ENCODE measurements around the gene SHB. TPM values are rescaled to one million over a fixed set of nuclear protein-coding genes. Genes with fewer than 3 reads are reported as not detected.

SHB gene
- total RNA-seq, 2 experiments from 2014 or later, result 1.1 to 1.2 TPM

GRCh38 chr9:38044706-38045105 lies 24.3 kb downstream of the SHB start:
- CTCF ChIA-PET, result interaction anchor here (0.5 kb wide), 1 partner anchor 1552 kb away, joined by 3 read pairs; no protein-coding TSS in a partner anchor
- no peak for TF ChIP-seq CTCF (IDR thresholded peaks at IDR 0.05)
- H3K9me3 Mint-ChIP-seq, result no peaks in the 10 kb centered on the region

GRCh38 chr9:38043931-38044623 lies 24.9 kb downstream of the SHB start:
- Mint-ChIP-seq H3K36me3 (ENCODE audit: low read depth) (no peaks in the 10 kb centered on the region), H3K4me1 (ENCODE audit: low read depth) (no peaks in the 10 kb centered on the region), H3K27ac (no peak overlapping the region), H3K4me3 (no peak overlapping the region), H3K9me3 (no peaks in the 10 kb centered on the region), H3K27me3 (no peaks in the 10 kb centered on the region)
- Histone ChIP-seq H3K9me3 (ENCODE audit: control insufficient read depth in 1 of 2, insufficient read depth in 1 of 2, low read length in 2 of 2) (no peaks in the 10 kb centered on the region), H3K36me3 (ENCODE audit: insufficient read depth, low read length) (no peaks in the 10 kb centered on the region), H3K27me3 (ENCODE audit: control insufficient read depth in 1 of 2, insufficient read depth in 2 of 2, low read length in 2 of 2) (no peaks in the 10 kb centered on the region), H3K4me1 (ENCODE audit: insufficient read depth, low read length) (peaks cover 3% of the 10 kb centered on the region), H3K27ac (ENCODE audit: low read depth in 1 of 2, low read length in 2 of 2) (no peak overlapping the region), H3K4me3 (ENCODE audit: low read length) (no peak overlapping the region)
- ATAC-seq (ENCODE audit: poor library complexity) (no peak), DNase-seq (no peak)
- TF ChIP-seq CTCF (IDR thresholded peaks at IDR 0.05), result no peak
- ChIA-PET CTCF (interaction anchor here (0.5 kb wide), 1 partner anchor 1552 kb away, joined by 3 read pairs; no protein-coding TSS in a partner anchor), POLR2A (no interaction called here)
- intact Hi-C loops (cut with DNase I, micrococcal nuclease), result no loop called here

More at GRCh38 chr9:38044706-38045105, 24.3 kb downstream of the SHB start:
- Histone ChIP-seq H3K27me3 (ENCODE audit: control insufficient read depth in 1 of 2, insufficient read depth in 2 of 2, low read length in 2 of 2) (no peaks in the 10 kb centered on the region), H3K9me3 (ENCODE audit: control insufficient read depth in 1 of 2, insufficient read depth in 1 of 2, low read length in 2 of 2) (no peaks in the 10 kb centered on the region), H3K4me3 (ENCODE audit: low read length) (no peak overlapping the region), H3K36me3 (ENCODE audit: insufficient read depth, low read length) (no peaks in the 10 kb centered on the region), H3K4me1 (ENCODE audit: insufficient read depth, low read length) (peaks cover 3% of the 10 kb centered on the region), H3K27ac (ENCODE audit: low read depth in 1 of 2, low read length in 2 of 2) (no peak overlapping the region)
- H3K4me3 Mint-ChIP-seq, result no peak overlapping the region
- no peaks in the 10 kb centered on the region for H3K27me3 Mint-ChIP-seq
- no peaks in the 10 kb centered on the region for H3K4me1 Mint-ChIP-seq (ENCODE audit: low read depth)
- ATAC-seq (ENCODE audit: poor library complexity), result no peak
- no peak overlapping the region for H3K27ac Mint-ChIP-seq
- H3K36me3 Mint-ChIP-seq (ENCODE audit: low read depth), result no peaks in the 10 kb centered on the region
- intact Hi-C loops (cut with DNase I, micrococcal nuclease), result no loop called here
- POLR2A ChIA-PET, result no interaction called here
- no peak for DNase-seq

GRCh38 chr9:38042626-38043357 lies 26.2 kb downstream of the SHB start:
- Mint-ChIP-seq H3K27ac (no peak overlapping the region), H3K36me3 (ENCODE audit: low read depth) (no peaks in the 10 kb centered on the region), H3K4me3 (no peak overlapping the region), H3K27me3 (no peaks in the 10 kb centered on the region), H3K4me1 (ENCODE audit: low read depth) (no peaks in the 10 kb centered on the region), H3K9me3 (no peaks in the 10 kb centered on the region)
- POLR2A ChIA-PET, result no interaction called here
- CTCF ChIA-PET, result no interaction called here
- no peak for DNase-seq
- Histone ChIP-seq H3K36me3 (ENCODE audit: insufficient read depth, low read length) (no peaks in the 10 kb centered on the region), H3K27ac (ENCODE audit: low read depth in 1 of 2, low read length in 2 of 2) (no peak overlapping the region), H3K4me1 (ENCODE audit: insufficient read depth, low read length) (peaks cover 2% of the 10 kb centered on the region), H3K9me3 (ENCODE audit: control insufficient read depth in 1 of 2, insufficient read depth in 1 of 2, low read length in 2 of 2) (no peaks in the 10 kb centered on the region), H3K27me3 (ENCODE audit: control insufficient read depth in 1 of 2, insufficient read depth in 2 of 2, low read length in 2 of 2) (no peaks in the 10 kb centered on the region), H3K4me3 (ENCODE audit: low read length) (no peak overlapping the region)
- intact Hi-C loops (cut with DNase I, micrococcal nuclease), result no loop called here
- TF ChIP-seq CTCF (IDR thresholded peaks at IDR 0.05), result no peak
- ATAC-seq (ENCODE audit: poor library complexity), result no peak
